HL-60/S4 (cell line): ENCODE results near the gene FBXO11.
"Not testable (repeated sequence)": the region's sequence is repeated elsewhere in the genome, so short reads cannot be mapped to it uniquely, and the experiment has no call there.

ENCODE experiments used
- in situ Hi-C: fragments of 300-500 bp; cut with MboI; formaldehyde crosslinking; loops from 2 replicates; pipeline ENCODE4 v1.14.3; 2022; ENCODE audit warnings: low sequenced_read_pairs

Gene FBXO11

DNA sequence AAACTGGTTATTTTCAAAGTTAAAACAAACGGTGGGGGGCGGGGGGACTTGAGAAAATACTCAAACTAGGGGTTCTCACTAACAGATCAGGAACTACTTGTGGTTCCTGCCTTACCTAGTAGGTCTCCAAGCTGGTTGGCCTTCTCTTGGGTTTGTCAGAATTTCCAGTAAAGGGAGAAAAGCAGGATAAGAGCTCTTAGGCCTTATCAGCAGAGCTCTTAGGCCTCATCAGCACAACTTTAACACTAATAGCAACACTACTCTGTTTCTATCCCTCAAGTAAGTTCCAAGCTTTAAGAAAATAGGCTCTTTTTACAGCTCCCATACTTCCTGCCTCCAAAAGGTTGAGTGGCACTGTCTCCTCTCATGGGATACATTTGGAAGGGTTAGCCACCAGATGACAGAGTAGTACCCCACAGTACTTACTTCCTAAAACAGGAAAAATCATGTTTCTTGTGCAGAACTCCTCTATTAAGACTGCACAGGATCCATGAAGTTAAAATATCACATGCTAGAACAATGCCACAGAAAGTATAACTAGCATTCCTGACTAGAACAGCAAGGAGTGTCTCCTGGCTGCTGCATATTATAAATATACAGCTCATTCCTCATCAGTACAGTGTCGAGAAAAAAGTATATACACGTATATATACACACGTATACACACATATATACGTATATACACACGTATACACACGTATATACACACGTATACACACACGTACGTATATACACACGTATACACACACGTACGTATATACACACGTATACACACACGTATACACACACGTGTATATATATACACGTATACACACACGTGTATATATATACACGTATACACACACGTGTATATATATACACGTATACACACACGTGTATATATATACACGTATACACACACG lies 6.1 kb downstream of the FBXO11 start:
- in situ Hi-C loops = no loop called here

DNA sequence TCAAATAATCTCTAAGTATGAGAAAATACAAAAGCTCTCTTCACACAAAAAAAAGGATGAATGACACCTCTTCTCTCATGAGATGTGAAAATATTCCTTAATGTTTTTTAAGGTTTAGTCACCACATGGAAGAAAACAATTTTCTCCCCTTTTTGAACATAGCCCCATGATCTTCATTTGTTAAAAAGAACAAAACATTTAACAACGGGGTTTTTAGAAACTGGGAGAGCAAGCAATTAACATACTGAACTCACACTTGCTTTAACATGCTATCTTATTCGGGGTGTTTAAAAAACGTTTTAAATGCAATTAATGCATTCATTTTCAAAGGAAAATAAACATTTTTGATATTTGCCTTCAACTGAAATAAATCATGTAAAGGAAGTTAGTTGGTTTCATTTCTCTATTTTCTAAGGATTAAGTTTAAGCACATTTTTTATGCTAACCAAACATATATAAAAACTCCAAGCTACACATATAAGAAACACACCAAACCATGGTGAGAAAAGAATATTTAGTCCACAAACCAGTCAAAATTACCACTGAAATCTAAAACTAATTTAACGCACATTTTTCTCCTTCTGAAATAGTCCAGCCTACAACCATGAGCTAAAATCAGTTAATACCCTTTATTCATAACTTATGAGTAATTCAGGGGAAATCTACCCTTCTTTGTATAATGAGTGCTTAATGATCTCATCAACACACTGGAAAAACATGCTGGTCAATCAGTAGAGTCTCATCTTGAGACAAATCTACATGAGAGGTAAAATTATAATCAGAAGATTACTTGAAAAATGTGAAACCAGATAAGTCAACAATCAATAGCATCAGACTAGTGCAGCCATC lies 8.2 kb downstream of the FBXO11 start:
- in situ Hi-C loops = no loop called here

DNA sequence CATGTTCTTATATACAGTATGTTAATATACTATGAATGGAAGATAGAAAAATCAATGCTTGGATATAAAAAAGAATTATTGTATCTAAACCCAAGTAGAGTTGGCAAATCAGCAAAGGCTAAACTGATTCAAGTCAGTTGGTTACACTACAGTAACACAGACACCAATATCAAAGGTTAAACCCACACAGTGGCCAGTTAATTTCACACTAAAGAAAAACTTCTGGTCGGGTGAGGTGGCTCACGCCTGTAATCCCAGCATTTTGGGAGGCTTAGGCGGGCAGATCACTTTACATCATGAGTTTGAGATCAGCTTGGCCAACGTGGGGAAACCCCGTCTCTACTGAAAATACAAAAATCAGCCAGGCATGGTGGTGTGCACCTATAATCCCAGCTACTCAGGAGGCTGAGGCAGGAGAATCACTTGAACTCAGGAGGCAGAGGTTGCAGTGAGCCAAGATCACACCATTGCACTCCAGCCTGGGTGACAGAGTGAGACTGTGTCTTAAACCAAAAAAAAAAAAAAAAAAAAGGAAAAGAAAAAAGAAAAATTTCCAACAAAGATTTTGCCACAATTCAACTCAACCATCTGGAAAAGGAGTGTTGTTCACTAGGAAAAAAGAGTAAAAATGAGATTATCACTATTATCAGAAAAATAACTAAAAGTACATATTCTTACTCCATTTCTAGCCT lies 9.0 kb downstream of the FBXO11 start:
- in situ Hi-C loops = not testable (repeated sequence)

DNA sequence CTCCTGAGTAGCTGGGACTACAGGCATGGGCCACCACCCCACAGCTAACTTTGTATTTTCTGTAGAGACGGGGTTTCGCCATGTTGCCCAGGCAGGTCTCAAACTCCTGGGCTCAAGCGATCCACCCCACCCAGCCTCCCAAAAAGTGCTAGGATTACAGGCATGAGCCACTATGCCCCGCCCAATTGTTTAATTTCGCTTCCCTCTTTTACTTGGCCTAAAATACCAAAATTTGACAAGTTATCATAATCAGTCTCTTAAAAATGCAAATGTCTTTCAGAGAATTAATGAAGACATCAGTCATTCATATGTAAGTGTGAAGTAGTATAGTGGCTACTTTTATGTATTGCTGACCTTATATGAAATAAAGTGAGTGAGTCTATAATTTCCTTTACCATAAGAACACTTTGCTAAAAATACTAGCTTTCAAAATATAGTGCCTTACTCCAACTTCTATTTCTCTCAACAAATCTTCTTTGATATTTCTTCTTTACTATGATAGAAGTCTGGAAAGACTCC lies 9.8 kb downstream of the FBXO11 start:
- in situ Hi-C loops = no loop called here

DNA sequence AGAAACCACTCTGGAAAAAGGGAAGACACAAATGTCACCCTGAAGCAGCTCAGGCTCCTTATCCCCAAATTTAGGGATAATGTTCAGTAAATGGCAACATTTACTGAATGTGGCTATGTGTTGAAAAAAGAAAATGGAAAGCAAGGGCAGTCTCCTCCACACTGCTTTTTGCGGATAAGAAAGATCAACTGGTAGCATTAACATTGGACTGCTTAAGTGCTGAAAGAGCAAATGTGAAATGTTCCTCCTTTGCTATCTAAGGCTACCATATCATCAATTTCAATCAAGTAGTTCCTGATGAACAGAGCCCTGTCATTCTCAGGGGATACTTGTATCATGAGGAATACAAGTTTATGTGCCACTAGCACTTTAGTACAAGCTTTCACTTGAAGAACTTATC lies 12.5 kb downstream of the FBXO11 start:
- in situ Hi-C loops = no loop called here

- in situ Hi-C loops = no loop called here
Measured at GRCh38 chr2:47892338-47892730, 14.0 kb downstream of the FBXO11 start.

- in situ Hi-C loops = no loop called here
Measured at GRCh38 chr2:47891369-47892337, 14.6 kb downstream of the FBXO11 start.

- in situ Hi-C loops = no loop called here
Measured at GRCh38 chr2:47890711-47891368, 15.5 kb downstream of the FBXO11 start.

- in situ Hi-C loops = no loop called here
Measured at GRCh38 chr2:47888581-47889280, 17.6 kb downstream of the FBXO11 start.

- in situ Hi-C loops = no loop called here
Measured at GRCh38 chr2:47876912-47877311, 29.4 kb downstream of the FBXO11 start.

GRCh38 chr2:47872941-47873340 lies 33.4 kb downstream of the FBXO11 start:
- in situ Hi-C loops = loop anchor here (25.0 kb wide), 2 partner anchors 214 to 539 kb away; no protein-coding TSS in a partner anchor

DNA sequence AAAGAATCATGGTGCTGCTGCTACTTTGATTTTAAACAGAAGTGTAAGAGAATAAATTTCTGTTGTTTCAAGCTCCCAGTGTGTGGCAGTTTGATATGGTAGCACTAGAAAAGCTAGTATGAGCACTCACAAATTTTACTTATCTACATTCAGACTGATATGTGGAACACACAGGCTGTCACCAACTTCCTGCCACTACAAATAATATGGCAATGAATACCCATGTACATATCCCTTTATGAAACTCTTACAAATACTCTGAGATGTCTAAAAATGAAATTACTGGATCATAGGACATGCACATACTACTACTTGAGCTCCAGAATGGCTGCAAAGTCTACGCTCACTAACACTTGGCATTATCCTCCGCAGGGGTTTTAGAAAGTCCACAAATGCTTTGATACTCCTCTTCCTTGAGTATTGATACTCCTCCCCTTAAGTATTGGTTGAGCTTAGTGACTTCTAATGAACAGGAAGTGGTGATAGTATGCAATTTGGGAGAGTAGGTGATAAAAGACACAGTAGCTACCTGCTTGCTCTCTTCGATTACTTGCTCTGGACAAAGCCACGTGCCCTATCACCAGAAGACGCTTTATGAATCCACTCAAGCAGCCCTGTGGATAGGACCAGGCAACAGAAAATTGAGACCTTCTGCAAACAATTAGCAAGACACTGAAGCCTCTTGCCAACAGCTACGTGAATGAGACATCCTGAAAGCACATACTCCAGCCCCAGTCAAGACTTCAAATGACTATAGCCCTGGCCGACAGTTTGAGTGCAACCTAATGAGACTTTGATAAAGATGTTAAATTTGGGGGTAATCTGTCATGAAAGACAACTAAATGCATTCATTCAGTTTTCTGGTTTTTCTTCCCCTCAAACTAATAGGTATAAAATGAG lies 35.4 kb downstream of the FBXO11 start:
- in situ Hi-C loops = loop anchor here (25.0 kb wide), 2 partner anchors 216 to 541 kb away; no protein-coding TSS in a partner anchor

GRCh38 chr2:47869859-47870595 lies 36.3 kb downstream of the FBXO11 start:
- in situ Hi-C loops = loop anchor here (25.0 kb wide), 2 partner anchors 217 to 542 kb away; no protein-coding TSS in a partner anchor

GRCh38 chr2:47868611-47869352 lies 37.5 kb downstream of the FBXO11 start:
- in situ Hi-C loops = loop anchor here (25.0 kb wide), 2 partner anchors 219 to 544 kb away; no protein-coding TSS in a partner anchor

DNA sequence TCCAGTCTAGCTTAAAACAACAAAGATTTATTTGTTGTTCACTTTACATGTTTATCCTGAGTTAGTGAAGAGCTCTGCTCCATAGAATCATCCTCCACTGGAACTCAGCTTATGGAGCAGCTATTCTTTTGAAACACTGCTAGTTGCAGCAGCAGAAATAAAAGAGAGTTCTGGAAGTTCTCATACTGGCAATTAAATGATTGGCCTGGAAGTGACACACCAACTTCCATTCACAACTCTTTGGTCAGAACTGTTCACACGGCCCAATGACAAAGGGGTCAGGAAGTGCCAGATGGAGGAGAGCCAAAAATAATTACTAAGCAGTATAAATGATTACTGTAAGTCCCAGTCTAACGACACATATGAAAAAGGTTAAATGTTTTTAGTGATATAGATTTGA lies 39.1 kb downstream of the FBXO11 start:
- in situ Hi-C loops = loop anchor here (25.0 kb wide), 2 partner anchors 220 to 545 kb away; no protein-coding TSS in a partner anchor

GRCh38 chr2:47864566-47864965 lies 41.7 kb downstream of the FBXO11 start:
- in situ Hi-C loops = loop anchor here (25.0 kb wide), 2 partner anchors 223 to 548 kb away; no protein-coding TSS in a partner anchor
